SK-N-SH treated with all-trans-retinoic acid at 6 μM for 48 hours (cell line): ENCODE data around the gene RETREG1.

ENCODE experiments used
- PATZ1 ChIP-seq: fragments of 250-450 bp; sonication (Bioruptor Pico); IDR thresholded peaks from 2 replicates; pipeline ENCODE4 v1.8.0; 2020; ENCODE audit warnings: mild to moderate bottlenecking, moderate library complexity, borderline replicate concordance
- TOX ChIP-seq: fragments of 250-450 bp; sonication (Bioruptor Pico); IDR thresholded peaks from 2 replicates; pipeline ENCODE4 v1.8.0; 2021; ENCODE audit warnings: mild to moderate bottlenecking, moderate library complexity, borderline replicate concordance
- ZC3H10 ChIP-seq: fragments of 250-450 bp; sonication (Bioruptor Pico); IDR thresholded peaks from 2 replicates; pipeline ENCODE4 v1.5.1; 2021; ENCODE audit warnings: mild to moderate bottlenecking, moderate library complexity
- ZFP3 ChIP-seq: fragments of 250-450 bp; sonication (Bioruptor Pico); IDR thresholded peaks from 2 replicates; pipeline ENCODE4 v1.5.0; 2020; ENCODE audit warnings: mild to moderate bottlenecking, moderate library complexity
- ZFP30 ChIP-seq: fragments of 450-650 bp; formaldehyde crosslinking; IDR thresholded peaks from 2 replicates; pipeline ENCODE4 v1.5.0; 2022; ENCODE audit warnings: mild to moderate bottlenecking, moderate library complexity
- ZNF8 ChIP-seq: fragments of 450-650 bp; formaldehyde crosslinking; IDR thresholded peaks from 2 replicates; pipeline ENCODE4 v1.5.0; 2020; ENCODE audit warnings: mild to moderate bottlenecking, moderate library complexity

- no peak for TF ChIP-seq PATZ1 (CRISPR knock-in tag)
- TF ChIP-seq ZC3H10 = no peak
- TF ChIP-seq ZNF8 (CRISPR knock-in tag) = no peak
- no peak for TF ChIP-seq ZFP30 (CRISPR knock-in tag)
- no peak for TF ChIP-seq TOX (CRISPR knock-in tag)
- TF ChIP-seq ZFP3 (CRISPR knock-in tag) = no peak
These were observed 67.1 kb downstream of the RETREG1 start for GRCh38 chr5:16549491-16550206.
